Endothelial cell of hepatic sinusoid (primary cell): ENCODE results near the gene CAPZA2.
"Not testable (repeated sequence)": the region's sequence is repeated elsewhere in the genome, so short reads cannot be mapped to it uniquely, and the experiment has no call there.

Experiments used
- in situ Hi-C: cut with HindIII; loops from 2 replicates; pipeline ENCODE4 v1.10.0; 2017; ENCODE audit warnings: low sequenced_read_pairs

The CAPZA2 gene

DNA sequence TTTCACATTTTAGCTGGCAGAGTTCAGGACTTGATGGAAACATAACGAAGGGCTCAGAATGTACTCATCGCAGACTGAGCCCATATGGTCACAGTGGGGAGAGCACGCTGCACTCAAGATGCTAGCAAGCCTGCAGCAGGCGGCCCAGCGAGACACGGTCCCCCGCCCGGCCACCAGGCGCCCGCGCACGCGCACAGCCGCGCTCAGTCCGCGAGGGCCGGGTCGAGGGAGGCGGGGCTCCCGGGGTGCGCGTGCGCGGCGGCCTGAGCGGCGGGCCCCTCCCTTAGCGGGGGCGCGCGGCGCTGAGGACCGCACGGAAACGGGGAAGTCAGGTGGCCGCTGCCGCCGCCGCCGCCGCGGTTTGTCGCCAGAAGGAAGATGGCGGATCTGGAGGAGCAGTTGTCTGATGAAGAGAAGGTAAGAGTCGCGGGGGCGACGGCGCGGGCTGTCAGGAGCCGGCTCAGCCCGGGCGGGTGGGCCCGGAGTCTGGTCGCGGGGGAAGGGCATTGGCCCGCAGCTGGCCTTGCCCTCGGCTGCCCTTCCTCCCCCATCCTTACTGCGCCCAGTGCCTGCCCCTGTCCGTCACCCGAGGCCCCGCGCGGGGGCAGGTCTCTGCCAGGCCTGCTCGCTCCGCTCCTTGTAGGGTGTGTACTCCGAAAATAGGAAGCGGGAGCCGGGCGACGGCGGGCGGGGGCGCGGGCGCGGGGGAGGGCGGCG is at the start of gene CAPZA2:
Gene CAPZA2, plus strand, starts transcription at position 354 of the 717 bp plus-strand sequence. Its CDS starts 25 bp downstream, at position 379.
- in situ Hi-C loops: no loop called here

DNA sequence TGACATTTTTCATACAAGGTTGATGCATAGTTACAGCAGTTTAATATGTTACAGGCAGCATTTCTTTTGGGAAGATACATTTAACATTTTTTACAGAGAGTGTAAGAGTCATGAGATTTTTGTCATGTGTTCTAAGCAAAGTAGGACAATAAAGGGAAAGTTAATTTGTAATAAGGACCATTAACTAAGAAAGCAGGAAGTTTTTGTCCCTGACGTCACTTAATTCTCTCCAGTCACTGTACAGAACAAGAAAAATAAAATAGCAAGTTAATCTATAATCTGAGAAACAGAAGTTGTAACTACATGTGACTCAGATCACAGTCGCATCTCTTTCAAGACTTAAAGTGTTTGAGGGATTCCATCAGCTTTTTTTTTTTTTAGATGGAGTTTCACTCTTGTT is 49.5 kb upstream of the CAPZA2 start:
- in situ Hi-C loops: no loop called here

DNA sequence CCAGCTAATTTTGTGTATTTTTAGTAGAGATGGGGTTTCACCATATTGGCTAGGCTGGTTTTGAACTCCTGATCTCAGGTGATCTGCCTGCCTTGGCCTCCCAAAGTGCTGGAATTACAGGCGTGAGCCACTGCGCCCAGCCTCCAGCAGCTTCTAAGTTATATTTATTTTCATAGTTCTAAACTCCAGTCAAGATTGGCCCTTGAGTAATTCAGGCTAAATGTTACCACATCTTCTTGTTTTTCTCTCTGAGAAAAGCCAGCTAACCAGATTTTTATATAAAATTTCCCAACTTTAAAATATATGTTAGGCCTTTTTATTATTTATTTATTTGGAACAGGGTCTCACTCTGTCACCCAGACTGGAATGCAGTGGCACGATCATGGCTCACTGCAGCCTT is 49.0 kb upstream of the CAPZA2 start:
- in situ Hi-C loops: not testable (repeated sequence)

DNA sequence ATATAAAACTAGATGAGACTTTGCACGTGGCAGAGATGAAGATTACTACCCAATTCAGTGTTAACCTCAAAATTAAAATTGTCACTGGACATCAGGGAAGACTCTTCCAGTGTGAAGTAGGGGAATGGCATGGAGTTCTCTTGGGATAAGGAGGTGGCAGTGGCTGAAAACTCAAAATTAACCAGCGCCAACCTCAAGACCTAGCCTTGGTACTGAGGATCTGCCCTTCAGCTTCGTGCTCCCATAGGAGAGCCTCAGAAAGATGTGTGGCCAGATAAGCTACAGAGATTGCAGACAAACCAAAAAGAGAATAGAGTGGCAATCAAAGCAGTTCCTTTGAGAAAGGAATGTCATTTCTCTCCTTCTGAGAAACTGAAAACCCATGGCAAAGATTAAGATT is 47.3 kb upstream of the CAPZA2 start:
- in situ Hi-C loops: no loop called here

DNA sequence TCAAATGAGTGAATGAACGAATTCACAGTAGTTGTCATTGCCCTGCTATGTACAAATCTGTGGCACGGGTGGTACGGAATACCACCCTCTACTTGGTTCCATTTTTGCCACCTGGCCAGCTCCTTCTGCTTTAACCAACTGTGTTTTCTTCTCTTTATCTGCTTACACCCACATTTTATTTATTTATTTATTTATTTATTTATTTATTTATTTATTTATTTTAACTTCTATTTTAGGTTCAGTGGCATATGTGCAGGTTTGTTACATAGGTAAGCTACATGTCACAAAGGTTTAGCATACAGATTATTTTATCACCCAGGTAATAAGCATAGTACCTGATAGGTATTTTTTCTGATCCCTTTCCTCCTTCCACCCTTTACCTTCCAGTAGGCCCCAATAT is 42.2 kb upstream of the CAPZA2 start:
- in situ Hi-C loops: no loop called here

DNA sequence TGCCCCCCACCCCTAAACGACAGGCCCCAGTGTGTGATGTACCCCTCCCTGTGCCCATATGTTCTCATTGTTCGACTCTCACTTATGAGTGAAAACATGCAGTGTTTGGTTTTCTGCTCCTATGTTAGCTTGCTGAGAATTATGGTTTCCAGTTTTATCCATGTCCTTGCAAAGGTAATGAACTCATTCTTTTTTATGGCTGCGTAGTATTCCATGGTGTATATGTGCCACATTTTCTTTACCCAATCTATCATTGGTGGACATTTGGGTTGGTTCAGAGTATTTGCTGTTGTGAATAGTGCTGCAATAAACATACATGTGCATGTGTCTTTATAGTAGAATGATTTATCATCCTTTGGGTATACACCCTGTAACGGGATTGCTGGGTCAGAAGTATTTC is 40.7 kb upstream of the CAPZA2 start:
- in situ Hi-C loops: not testable (repeated sequence)

DNA sequence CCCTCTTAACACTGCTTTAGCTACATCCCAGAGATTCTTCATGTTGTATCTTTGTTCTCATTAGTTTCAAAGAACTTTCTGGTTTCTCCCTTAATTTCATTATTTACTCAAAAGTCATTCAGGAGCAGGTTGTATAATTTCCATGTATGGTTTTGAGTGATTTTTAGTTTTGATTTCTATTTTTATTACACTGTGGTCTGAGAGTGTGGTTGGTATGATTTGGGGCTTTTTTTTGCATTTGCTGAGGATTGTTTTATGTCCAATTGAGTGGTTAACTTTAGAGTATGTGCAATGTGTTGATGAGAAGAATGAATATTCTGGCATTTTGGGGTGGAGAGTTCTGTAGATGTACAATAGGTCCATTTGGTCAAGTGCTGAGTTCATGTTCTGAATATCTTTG is 37.9 kb upstream of the CAPZA2 start:
- in situ Hi-C loops: no loop called here

DNA sequence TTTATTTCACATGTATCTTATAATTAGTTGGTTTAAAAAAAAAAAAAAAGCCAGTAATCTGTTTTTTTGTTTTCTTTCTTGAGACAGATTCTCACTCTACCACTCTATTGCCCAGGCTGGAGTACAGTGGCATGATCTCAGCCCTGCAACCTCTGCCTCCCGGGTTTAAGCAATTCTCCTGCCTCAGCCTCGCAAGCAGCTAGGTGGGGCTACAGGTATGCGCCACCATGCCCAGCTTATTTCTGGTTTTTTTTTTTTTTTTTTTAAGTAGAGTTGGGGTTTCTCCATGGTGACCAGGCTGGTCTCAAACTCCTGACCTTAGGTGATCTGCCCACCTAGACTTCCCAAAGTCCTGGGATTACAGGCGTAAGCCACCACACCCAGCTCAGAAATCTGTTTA is 34.1 kb upstream of the CAPZA2 start:
- in situ Hi-C loops: no loop called here

DNA sequence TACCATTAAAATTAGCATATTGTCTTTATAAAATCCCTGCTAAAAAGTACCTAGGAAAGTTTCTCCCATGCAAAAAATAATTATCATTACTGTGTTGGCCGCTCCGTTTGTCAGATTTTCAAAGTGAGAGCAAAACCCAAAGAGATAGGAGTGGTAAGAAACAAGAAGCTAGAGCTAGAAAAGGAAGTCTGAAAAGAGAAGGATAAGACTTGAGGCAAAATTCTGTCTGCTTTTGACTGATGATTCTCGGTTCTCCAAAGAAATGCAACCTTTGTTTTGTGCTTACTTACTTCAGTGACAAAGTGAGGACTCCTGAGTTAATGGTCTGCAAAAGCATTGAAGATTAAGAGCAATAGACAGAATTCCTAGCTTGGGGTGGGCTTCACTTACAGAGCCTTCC is 33.3 kb upstream of the CAPZA2 start:
- in situ Hi-C loops: no loop called here

DNA sequence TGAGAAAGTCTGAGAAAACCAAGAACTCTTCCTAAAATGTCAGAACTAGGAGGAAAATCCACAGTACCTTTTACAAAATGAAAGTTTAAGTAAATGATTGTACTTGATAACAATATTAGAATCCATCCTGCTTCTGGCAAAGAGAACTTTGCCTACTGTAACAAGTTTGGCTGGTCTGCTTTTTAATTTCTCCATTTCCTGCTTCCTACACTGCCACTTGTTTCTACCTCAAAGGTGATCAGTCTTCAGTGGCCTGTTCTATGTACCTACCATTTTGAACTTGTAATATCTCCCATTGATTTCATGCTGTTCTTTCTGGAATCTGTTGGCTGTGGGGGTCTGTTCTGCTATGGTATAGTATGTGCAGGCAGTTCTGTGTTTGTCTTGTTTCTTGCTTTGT is 32.9 kb upstream of the CAPZA2 start:
- in situ Hi-C loops: no loop called here

DNA sequence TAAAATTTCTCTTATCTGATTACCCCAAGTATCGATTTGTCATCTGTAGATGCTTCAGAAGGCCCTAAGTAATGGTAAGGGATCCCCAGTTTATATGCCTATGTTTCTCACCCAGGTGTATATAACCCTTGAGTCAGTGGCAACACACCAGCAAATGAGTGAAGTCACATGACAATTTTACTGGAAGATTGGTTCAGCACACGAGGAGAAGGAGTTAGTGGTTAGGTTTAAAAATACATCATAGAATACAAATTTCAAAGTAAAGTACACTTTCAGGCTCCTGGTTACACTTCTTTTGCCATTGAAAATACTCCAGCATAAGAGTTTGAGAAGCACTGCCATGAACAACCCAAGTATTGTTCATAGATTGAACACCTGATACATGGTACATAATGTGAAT is 29.7 kb upstream of the CAPZA2 start:
- in situ Hi-C loops: no loop called here

DNA sequence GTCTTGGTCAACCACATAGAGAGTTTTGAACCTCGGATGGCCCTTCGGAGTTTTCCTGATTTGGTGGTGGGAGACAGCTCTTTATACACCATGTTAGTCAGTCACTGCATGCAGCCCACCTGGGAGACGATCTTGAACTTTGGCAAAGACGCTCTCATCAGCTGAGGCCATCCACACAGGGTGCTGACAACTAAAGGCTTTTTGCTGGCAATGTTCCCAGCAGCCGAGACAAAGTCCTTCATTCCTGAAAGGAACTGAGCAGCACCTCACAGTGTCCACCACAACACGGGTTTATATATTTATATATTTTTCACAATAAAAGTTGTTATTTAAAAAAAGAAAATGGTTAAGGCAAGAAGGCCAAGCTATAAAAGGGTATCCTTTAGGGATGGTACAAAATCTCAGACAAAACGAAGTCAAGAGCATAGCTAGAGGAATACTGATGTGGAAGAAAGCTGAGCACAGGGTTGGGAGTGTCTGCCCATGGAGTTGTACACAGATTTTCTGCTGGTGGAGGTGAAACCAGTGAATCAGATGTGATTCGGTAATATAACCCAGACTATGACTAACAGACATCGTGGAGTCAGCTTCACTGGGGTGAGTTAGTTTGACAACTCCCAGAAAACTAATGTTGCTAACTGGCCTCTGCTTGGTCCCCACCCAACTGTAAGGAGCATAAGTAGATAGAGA is 27.4 kb upstream of the CAPZA2 start:
- in situ Hi-C loops: no loop called here

DNA sequence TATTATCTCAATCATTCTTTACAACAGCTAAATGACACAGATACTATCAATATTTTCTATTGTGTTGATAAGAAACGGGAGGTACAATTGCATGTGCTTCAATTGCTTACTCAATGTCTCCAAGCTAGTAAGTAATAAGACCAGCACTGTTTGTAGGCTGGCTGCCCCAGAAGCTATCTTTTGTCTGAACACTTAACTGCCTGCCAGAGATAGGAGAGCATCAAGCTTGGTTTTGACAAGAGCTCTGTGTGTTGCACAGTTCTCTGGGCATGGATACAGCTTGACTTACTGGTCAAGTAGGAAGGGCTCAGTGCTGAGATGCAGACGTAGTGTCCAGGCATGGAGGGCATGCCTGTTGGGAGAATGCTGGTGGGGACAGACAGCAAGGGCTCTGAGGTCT is 26.3 kb upstream of the CAPZA2 start:
- in situ Hi-C loops: no loop called here

DNA sequence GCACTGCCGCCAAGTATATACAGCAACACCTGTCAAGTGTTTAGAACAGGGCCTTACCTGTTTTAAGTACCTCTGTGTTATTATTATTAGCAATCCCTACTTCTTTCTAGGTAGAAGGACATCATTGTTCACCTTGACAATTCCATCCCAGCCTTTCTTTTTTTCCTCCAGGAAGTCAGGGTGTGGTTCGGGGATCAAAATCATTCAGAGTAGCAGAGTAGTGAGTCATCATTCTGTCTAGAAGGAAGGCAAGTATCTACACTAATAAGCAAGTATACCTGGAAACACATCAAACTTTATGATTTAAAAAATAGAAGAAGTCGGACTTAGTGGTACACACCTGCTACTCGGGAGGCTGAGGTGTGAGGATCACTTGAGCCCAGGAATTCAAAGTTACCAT is 25.5 kb upstream of the CAPZA2 start:
- in situ Hi-C loops: no loop called here

DNA sequence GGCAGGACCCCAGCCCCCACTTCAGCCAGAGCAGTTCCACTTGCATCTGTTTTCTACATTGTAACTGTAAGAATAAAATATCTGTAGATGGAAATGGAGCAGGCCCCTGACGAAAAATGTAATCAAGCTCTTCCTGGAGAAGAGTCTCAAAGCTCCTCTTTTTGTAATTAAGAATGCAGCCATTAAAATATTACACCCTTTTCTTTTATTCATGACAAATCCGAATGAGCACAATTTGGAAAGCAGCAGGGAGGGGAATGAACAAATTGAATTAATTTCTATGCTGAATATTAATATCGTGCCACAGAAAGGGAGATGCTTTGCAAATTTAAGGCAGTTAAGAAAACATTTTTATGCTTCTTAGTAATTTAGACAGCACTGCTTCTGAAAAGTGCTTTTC is 24.8 kb upstream of the CAPZA2 start:
- in situ Hi-C loops: no loop called here

DNA sequence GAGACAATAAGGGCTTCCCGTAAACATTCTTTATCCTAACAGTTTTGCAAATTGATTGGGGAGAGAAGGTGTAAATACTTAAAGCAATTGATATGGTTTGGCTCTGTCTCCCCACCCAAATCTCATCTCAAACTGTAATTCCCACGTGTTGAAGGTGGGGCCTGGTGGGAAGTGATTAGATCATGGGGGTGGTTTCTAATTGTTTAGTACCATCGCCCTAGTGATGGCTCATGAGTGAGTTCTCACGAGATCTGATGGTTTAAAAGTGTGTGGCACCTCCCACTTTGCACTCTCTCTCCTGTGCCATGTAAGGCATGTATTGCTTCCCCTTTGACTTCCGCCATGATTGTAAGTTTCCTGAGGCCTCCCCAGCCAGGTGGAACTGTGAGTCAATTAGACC is 22.1 kb upstream of the CAPZA2 start:
- in situ Hi-C loops: no loop called here

DNA sequence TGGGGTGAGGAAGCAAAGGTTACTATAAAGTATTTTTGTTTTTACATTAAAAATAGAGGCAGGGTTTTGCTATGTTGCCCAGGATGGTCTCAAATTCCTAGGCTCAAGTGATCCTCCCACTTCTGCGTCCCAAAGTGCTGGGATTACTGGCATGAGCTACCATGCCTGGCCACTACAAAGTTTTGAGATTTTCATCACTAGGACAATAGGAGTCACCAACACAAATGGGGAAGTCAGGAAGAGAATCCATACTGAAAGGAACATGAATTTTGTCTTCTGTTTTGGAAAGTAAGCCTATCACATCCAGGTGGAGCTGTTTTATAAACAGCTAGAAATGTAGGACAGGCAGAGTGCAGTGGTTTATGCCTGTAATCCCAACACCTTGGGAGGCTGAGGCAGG is 20.0 kb upstream of the CAPZA2 start:
- in situ Hi-C loops: no loop called here

DNA sequence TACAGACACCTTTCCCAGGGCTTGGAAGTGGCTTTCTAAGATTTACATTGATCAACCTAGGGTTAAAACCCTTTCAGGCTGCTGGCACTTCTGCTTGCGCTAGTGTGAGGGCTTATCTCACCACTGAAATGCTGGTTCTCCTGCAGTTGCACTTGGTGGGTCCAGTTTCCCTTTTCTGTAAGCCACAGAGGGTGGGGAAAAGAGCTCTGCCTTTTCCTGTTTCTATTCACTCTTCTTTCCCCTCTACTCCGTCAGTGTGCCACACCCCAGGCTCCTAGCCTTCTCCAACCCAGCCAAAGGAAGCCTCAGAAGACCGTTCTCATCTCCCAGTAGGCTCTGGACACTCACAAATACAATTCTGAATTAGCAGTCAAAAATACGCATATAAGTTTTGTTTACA is 19.0 kb upstream of the CAPZA2 start:
- in situ Hi-C loops: no loop called here

DNA sequence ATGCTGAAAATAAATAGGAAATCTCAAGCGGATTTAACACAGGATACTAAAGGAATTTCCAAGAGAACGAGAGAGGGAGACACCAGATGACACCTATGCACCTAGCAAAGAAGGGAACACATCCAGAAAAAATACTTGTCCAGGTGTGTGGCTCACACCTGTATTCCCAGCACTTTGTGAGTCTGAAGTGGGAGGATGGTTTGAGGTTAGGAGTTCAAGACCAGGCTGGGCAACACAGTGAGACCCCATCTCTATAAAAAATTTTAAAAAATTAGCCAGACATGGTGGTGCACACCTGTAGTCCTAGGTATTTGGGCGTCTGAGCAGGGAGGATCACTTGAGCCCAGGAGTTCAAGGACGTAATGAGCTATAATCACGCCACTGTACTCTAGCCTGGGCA is 11.2 kb upstream of the CAPZA2 start:
- in situ Hi-C loops: no loop called here

DNA sequence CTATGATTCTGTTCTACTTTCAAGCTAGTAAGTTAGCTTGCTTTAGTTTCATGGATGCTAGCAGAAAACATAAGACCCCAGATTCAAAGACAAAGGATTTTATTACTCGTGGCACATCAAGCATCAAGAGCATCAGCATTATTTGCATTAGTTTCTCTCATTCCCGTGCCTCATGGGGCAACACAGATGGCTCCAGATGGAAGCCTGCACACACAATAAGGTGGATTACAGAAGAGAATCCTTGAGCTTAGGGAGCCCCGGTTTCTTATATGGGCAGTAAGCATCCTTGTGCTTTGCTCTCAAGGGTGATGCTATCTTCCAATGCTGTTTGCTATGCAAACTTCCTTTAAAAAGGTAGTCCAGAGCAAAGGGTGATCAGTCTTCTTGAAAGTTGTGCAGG is 10.7 kb upstream of the CAPZA2 start:
- in situ Hi-C loops: no loop called here

DNA sequence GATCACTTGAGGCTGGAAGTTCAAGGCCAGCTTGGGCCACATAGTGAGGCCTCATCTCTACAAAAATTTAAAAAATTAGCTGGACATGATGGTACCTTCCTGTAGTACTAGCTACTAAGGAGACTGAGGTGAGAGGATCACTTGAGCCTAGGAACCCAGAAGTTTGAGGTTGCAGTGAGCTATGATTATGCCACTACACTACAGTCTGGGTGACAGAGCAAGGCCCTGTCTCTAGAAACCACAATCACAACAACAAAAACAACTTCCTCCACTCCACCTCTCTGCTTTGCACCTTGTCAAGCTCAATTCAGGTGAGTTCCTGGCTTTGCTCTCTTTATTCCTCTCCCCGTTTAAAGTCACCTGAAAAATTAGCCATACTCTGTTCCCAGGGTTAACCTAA is 8.3 kb upstream of the CAPZA2 start:
- in situ Hi-C loops: no loop called here

DNA sequence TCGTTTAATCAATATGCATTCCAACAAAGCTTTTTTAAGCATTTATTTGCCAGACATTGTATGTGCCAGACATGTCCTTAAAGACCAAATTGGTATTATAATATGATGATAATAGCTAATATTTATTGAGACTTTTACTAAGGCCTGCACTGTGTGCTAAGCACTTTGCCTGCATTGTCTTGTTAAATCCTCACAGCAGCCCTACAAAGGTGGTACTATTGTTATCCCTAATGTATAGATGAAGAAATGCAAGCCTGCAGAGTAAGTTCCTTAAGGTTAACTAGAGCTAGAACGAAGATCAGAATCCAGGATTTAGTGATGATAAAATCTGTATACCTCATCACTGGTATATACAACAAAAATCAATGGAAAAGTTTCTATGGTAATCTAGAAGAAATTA is 5.3 kb upstream of the CAPZA2 start:
- in situ Hi-C loops: no loop called here

DNA sequence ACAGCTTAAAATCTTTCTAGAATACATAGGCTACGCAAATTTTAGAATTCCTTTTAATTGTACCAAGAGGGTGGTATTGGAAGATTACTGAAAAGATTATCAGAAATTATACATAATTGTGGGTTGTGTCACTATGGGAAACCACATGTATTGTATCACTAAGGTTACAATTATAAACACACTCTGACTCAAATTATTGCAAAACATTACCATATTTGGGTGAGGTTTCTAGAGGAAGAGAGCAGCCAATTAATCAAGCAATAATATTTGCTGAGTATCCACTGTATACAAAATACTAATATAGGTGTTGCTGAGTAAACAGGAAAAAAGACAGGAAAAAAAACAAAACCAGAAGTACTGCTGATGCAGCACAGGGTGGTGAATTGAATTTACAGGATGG is 3.1 kb upstream of the CAPZA2 start:
- in situ Hi-C loops: no loop called here
